ENCODE results near the gene PKP1.

DNA sequence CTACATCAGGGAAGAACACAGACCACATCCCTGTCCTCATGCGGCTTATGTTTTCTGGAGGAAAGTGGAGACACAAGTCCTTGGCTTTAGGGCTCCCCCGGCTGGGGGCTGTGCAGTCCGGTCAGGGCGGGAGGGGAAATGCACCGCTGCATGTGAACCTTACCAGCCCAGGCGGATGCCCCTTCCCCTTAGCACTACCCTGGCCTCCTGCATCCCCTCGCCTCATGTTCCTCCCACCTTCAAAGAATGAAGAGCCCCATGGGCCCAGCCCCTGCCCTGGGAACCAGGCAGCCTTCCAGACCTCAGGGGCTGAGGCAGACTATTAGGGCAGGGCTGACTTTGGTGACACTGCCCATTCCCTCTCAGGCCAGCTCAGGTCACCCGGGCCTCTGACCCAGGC, 48.7 kb downstream of the PKP1 start:
- TF ChIP-seq POLR2AphosphoS5 (IDR thresholded peaks at IDR 0.05; ENCODE audit: borderline replicate concordance, low read depth, low read length) (no peak), EZH2 (IDR thresholded peaks at IDR 0.05) (no peak)

All from SK-N-MC (cell line).